ENCODE measurements around the gene MYBPC2.

The MYBPC2 gene

DNA sequence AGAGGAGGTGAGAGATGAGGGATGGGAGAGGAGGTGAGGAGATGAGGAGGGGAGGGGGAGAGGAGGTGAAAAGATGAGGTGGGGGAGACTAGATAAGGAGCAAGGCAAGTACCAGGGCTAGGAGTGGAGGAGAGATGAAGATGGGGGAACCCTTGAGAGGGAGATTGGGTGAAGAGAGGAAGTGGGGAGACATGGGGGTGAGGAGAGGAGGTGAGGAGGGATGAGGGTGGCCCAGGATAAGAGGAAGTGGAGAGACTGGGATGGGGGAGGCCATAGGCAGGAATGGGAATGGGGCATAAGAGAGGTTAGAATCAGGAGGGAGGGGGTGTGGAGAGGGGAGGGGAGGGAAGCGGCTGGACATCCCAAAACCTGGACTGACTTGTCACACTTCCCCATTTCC, 26.9 kb downstream of the MYBPC2 start:
- no peak for DNase-seq (ENCODE audit: low read depth)

DNA sequence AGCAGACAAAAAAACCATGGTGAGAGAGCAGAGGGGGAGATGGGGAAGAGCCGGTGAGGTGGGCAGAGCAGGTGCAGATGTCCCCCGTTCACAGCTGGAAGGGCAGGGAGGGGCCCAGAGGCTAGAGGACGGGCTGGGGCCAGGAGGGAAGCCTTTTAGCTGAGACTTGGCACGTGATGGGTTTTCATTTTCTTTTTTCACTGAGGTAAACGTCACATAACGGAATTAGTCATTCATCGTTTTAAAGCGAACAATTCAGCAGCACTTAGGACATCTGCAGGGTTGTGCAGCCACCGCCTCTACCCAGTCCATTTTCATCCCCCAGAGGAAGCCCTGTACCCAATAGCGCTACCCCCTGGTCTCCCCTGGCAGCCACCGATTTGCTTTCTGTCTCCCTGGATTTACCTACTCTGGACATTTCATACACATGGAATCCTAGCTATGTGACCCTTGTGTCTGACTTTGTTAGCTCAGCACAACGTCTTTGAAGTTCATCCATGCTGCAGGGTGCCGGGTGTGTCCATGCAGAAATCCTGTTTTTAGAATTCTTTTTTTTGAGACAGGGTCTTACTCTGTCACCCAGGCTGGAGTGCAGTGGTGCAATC, 27.6 kb downstream of the MYBPC2 start:
- DNase-seq (ENCODE audit: low read depth): peak; percentile 63

DNA sequence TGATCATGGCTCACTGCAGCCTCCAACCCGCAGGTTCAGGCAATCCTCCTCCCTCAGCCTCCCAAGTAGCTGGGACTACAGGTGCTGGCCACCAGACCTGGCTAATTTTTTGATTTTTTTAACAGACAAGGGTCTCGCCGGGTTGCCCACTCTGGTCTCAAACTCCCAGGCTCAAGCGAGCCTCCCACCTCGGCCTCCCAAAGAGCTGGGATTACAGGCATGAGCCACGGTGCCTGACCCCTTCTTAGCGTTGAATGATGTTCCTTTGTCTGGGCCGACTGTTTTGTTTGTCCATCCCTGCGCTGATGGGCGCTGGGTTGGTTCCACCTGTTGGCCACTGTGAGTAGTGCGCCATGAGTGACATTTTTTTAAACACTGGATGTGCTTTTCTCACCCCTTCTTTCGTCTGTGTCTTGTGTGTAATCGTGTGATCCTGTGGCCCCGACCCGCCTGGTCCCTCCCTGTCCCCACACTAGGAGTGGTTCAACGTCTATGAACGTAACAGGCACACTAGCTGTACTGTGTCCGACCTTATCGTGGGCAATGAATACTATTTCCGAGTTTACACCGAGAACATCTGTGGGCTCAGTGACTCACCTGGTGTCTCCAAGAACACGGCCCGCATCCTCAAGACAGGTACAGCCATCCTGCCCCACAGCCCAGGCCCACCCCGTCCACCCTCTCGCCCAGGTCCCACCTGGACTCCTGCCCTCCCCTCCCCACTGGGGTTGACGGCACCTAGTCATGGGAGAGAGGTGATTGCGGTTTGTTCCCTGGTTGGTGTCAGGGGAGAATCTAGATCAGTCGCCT, 28.6 kb downstream of the MYBPC2 start:
- DNase-seq (ENCODE audit: low read depth): peak; percentile 71

DNA sequence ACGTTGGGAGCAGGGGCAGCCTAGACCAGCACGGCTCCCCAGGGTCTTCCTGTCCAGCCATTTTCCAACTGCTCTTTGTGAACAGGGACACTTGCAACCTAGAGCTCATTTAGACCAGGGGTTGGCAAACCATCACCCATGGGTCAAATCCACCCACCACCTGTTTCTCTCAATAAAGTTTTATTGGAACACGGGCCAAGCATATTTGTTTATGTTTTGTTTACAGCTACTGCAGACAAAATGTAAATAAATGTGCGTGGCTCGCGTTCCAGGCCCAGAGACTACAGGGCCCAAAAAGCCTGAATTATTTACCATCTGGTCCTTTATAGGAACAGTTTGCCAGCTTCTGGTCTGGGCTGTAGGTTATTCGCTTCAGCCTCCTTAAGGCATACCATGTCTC, 30.3 kb downstream of the MYBPC2 start:
- no peak for DNase-seq (ENCODE audit: low read depth)

DNA sequence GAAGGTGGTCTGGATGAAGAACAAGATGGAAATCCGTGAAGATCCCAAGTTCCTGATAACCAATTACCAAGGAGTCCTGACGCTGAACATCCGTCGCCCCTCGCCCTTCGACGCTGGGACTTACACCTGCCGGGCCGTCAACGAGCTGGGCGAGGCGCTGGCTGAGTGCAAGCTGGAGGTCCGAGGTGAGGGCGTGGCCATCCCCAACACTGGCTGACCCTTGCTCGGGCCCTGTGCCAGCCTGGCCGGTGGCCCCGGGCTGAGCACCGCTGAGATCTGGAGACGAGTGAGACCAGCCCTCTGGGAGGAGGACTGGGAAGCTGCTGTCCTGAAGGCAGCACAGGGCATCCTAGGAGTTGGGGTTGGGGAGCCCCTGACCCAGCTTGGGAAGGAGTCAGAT, 31.7 kb downstream of the MYBPC2 start:
- no peak for DNase-seq (ENCODE audit: low read depth)

DNA sequence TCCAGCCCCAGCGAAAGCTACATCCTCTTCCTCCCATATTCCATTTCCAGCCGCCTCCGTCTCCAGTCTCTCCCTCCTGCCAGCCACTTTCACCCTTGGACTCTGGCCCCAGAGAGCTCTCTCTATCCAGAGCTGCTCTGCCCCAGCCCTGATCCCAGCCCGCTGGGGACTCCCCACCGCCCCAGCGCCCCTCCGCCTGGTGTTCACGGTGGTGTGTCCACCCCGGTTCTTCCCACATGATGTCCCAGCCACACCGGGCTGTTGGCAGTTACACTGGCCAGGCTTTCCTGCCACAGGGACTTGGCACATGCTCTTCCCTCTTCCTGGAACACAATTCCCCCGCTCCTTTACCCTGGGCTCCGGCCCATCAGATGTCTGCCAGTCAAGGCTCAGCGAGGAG, 32.3 kb downstream of the MYBPC2 start:
- no peak for DNase-seq (ENCODE audit: low read depth)

DNA sequence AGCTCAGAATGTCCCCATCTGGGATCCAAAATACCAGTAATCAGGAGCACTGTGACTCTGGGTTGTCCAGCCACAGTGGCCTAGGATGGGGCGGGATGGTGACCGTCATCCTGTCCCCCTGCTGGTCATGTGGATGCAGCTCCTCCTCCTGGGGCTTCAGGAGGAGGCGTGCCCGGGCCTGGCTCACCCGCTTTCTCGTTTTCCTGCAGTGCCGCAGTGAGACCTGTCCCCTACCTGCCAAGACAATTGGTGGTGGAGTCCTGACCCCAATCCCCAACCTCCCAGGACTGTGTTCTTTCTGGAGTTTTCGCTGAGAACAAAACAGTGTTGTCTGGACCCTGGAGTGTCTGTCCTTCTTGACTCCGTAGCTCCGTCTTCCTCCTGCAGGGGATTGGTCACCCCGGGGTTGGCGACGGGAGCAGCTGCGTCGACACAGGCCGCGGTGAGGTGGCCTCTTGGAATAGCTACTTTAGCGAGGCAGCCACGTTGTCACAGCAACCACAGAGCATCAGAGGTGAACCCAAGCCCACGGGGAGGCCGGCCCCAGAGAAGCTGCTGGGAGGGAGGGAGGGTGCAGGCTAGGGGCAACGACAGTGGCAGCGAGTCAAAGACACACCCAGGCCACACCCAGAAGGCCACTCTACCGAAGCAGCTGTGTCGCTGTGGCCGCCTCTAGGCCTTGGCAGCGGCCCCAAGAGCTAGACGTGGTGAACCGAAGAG, 33.5 kb downstream of the MYBPC2 start:
- no peak for DNase-seq (ENCODE audit: low read depth)

DNA sequence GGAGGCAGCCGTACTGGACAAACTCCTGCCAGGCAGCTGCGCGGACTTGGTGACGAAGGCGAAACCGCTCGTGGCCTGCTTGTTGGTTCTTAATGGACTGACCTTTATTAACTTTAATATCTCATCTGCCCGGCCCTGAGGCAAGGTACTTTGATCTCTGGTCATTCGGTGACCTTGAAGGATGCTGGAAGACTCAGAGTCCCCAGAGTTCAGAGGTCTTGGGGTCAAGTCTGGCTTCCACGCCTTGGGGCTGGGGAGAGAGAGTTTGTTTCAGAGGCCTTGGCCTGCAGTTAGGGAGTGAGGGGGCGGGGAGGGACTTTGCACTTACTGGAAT, 34.0 kb downstream of the MYBPC2 start:
- DNase-seq (ENCODE audit: low read depth): no peak

DNA sequence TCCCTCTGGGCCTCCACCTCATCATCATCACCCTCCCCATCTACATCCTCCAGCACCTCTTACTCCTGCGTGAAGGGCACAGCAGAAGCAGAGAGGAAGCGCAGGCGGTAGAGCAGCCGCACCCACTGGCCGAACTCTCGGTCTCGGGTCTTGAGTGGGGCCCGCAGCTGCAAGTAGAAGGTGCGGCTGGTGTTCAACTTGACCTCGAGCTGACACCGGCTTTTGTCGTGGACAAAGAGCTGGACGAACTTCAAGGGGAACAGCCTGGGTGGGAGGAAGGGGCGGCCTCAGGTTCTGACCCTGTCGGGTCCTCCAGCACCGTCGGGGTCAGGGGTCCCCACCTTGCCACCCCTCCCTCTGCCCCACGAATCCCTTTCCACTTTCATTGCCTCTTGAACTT, 34.9 kb downstream of the MYBPC2 start:
- DNase-seq (ENCODE audit: low read depth): no peak

DNA sequence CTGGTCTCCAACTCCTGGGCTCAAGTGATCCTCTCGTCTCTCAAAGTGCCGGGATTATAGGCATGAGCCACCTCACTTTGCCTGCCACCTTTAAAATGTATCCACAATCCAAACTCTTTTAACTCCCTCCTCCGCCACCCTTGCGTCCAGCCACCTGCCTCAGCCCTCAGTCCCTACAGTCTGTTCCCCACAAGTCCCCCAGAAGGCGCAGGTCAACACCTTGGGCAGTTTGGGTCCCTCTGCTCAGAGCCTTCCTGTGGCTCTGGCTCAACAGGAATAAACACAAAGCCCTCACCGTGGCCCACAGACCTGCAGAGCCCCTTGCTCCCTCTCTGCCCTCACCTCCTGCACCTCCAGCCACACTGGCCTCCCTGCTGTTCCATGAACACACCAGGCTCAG, 36.1 kb downstream of the MYBPC2 start:
- no peak for DNase-seq (ENCODE audit: low read depth)

DNA sequence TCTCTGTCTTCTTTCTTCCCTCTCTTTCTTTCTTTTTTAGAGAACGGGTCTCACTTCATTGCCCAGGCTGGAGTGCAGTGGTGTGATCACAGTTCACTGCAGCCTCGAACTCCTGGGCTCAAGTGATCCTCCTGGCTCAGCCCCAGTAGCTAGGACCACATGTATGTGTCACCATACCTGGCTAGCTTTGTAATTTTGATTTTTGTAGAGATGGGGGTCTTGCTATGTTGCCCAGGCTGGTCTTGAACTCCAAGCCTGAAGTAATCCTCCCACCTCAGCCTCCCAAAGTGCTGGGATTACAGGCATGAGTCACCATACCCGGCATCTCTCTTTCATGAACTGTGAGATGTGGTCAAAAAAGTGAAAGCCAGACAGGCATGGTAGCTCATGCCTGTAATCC, 40.6 kb downstream of the MYBPC2 start:
- peak; percentile 23 for DNase-seq (ENCODE audit: low read depth)

DNA sequence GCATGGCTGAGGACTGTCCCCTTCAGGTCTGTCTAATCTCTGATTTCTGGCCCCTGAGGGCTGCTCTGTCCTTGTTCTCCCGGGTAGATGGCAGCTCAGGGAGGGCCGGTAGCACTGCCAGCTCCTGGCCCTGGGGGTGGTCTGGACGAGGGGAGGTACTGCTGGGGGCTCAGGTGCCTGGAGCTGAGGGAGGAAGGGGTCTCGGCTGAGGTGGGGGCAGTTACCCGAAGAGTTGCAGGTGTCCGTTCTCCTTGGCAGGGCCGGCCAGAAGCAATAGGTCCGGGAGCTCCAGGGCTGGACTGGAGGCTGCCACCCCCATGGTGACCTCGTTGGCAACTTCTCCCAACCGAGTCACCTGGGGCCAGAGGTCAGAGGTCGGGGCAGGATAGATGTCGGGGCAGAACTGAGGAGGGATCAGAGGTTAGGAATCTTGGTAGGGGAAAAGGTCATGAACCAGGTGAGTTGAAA, 42.4 kb downstream of the MYBPC2 start:
- no peak for DNase-seq (ENCODE audit: low read depth)

DNA sequence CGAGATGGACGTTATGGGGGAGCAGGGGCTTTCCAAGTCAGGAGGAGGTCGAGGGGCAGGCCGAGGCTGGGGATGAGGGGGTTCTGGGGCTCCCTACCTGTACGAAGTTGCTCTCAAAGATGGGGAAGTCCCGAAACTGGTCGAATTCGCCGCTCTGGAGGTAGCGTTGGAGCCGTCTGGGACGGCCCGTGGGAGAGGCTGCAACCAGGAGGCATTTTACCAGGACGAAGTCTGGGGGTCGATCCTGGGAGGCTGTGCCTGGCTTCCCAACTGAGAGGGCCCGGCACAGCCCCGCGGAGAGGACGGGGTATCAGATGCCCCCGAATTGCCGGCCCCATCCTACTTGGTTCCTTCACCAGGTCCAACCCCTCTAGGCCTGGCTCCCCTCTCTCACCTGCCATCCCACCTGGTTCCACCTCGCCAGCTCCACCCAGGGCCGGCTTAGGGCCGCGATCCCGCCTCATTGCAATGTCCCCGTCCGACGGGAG, 43.1 kb downstream of the MYBPC2 start:
- no peak for DNase-seq (ENCODE audit: low read depth)

DNA sequence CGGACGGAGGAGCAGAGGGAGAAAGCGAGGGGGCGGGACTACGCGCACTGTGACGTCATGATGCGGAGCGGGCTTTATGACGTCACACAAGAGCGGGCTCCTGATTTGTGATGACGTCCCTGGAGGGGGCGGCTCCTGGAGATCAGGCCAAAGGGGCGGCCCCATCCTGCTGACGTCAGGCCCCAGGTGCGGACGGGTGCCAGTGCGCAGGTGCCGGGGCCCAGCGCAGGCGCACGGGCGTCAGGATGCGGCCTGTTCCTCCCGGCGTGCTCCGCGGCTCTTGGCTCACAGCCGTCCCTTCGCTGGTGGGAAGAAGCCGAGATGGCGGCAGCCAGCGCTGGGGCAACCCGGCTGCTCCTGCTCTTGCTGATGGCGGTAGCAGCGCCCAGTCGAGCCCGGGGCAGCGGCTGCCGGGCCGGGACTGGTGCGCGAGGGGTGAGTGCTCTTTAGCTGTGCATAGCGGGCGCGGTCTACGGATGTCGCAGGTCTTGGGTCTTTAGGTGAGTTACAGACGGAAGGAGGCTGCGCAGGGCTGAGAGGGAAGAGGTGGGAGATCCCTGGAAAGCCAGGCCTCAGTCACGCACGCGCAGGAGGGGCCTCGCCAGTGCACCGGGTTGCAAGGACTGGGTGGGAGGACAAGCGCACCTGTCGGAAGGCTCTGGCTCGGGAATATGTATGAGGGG, 43.7 kb downstream of the MYBPC2 start, which contains the start of the genes EMC10 and GARIN5A:
Gene EMC10, plus strand, starts transcription at position 284 of the 683 bp plus-strand sequence. Its CDS starts 38 bp downstream, at position 322.
Gene GARIN5A, minus strand, starts transcription at position 625 of the 683 bp plus-strand sequence. Its CDS starts 460 bp downstream, at position 165.
- peak; percentile 97 for DNase-seq (ENCODE audit: low read depth)

DNA sequence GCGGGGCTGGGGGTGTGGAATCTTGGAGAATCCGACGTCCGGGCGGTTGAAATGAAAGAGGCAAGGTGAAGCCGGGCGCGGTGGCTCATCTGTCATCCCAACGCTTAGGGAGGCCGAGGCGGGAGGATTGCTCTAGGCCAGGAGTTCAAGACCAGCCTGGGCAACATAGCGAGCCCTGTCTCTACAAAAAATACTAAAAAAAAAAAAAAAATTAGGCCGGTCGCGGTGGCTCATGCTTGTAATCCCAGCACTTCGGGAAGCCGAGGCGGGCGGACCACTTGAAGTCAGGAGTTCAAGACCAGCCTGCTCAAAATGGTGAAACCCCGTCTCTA, 44.2 kb downstream of the MYBPC2 start:
- DNase-seq (ENCODE audit: low read depth): no peak

DNA sequence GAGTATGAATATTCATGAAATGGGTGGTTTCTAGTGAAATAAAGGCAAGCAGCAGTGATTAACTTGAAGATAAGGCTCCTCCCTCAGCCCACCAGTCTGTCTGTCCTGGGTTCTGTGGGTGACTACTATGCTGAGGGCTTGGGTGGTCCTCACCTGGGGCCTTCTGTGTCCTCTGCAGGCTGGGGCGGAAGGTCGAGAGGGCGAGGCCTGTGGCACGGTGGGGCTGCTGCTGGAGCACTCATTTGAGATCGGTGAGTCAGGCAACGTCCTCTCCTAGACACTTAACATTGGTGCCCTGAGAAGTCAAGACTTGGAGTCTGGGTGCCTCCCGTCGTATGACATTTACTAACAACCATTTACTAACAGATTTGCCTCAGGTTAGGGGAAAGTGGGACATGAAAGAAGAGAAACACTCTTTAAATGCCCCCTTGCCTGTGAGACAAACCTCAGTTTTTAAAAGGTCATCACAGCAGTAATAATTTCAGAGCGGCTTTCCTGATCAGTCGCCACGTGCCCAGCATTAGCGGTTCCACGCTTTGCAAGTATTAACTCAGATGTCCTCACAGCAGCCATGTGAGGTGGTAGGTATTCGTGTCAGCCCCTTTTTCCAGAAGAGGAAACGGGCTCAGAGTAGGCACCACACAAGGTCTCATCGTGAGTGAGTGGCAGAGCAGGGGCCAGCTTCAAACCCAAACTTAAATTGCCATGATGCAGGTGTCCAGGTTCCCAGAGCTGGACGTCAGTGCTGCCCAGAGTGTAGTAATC, 45.2 kb downstream of the MYBPC2 start:
- DNase-seq (ENCODE audit: low read depth): no peak

DNA sequence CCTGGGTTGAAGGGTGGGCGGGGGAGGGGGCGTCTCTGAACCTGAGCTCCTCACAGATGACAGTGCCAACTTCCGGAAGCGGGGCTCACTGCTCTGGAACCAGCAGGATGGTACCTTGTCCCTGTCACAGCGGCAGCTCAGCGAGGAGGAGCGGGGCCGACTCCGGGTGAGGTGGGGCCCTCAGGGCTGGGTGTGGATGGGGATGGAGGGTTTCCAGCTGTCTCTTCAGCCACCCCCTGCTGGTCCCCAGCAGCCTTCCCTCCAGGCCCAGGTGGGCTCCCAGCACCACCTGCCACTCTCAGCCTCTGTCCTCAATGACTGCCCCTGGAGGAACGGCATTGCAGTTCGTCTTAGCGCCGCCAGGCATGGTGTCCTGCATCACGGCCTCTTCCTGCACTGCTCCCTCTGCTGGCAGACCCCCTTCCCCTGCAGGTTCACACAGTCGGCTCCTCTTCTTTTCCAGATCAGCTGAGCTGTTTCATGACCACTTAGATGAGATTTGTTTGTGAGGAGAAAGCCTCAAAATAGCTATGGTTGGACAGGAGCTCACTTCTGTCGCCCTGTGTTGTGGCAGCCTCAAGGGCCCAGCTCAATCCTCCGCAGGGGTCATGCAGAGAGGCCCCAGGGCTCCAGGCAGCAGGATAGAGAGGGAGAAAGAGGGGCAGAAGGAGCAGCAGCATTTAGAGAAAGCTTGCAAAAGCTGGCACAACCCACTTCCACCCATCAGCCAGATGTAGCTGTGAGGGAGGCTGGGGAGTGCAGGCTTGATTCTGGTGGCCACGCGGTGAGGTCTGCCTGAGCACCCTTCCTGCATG, 46.4 kb downstream of the MYBPC2 start:
- DNase-seq (ENCODE audit: low read depth): peak; percentile 21

DNA sequence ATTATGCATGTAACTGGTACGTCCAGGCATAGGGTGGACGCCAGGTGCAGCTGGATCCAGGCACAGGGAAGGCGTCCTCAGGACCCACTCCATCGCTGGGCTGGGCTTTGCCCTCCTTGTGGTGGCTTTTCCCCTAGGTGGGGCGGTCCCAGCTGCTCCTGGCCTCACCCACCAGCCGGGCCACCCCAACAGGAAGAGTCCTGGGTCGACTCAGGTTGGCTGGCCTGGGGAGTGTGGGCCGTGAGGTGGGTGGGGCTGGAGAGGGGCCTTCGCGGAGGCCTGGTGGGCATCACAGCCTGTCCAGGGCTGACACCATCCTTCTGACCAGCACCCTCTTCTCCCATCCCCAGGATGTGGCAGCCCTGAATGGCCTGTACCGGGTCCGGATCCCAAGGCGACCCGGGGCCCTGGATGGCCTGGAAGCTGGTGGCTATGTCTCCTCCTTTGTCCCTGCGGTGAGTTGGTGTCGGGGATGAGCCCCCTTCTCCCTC, 47.1 kb downstream of the MYBPC2 start:
- DNase-seq (ENCODE audit: low read depth): no peak

DNA sequence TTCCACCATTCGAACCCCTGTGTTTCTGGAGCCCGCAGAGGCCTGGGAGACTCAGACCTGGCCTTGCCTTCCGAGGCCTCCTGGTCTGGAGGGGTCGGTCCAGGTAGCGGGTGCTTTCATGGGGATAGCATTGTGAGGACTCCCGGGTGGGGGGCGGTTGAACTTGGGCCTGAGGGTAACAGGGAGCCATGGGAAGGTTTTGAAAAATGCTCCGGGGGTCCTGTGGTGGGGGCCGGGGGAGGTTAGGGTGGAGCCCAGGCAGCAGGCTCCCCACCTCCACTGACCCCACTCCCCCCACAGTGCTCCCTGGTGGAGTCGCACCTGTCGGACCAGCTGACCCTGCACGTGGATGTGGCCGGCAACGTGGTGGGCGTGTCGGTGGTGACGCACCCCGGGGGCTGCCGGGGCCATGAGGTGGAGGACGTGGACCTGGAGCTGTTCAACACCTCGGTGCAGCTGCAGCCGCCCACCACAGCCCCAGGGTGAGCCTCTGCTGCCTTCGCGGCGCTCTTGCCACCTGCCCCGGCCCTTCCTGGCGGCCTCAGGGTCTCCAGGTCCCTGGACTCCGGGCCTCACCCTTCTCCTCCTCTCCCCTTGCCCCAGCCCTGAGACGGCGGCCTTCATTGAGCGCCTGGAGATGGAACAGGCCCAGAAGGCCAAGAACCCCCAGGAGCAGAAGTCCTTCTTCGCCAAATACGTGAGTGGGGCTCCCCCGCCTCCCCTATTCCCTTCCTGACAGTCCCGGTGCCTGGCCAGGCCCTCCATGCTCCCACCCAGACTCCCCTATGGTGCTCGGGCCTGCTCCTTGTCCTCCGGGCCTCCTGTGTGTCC, 47.8 kb downstream of the MYBPC2 start:
- DNase-seq (ENCODE audit: low read depth): no peak

Measured in iris pigment epithelial cell (primary cell).